ENCODE measurements around the gene ARHGAP42.
"Not testable (repeated sequence)": the region's sequence is repeated elsewhere in the genome, so short reads cannot be mapped to it uniquely, and the experiment has no call there.

ARHGAP42 gene

DNA sequence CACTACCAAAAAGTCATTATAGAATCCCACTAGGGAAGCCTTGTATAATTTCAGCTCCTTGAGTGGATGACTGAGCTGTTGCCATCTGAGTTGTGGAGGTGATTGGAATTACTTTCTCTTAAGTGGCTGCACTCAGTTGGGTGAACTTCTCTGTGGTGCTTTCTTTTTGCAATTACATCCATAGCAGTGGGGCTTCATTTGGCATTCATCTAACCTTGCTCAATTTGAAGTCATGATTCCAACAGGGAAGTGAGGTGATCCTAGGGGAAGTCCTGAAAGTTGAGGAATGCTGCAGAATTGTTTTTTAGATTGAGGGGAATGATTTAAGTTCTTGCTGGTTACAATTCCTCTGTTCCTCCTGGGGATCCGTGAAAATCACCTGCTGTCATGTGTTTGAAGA, 39.6 kb downstream of the ARHGAP42 start:
- DNase-seq (ENCODE audit: low spot score) = no peak

DNA sequence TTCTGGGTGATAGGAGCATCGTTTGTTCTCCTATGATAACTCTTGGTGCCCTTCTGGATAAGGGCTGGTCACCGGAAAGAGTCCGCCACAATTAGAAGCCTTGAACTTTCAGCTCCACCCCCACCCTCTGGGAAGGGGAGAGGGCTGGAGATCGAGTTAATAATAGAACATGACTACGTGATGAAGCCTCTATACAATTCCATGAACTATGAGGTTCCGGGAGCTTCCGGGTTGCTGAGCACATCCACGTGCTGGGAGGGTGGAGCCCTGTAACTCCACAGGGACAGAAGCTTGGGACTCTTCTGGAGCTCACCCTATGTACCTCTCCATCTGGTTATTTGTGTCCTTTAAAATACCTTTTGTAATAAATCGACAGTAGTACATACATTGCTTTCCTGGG, 40.3 kb downstream of the ARHGAP42 start:
- DNase-seq (ENCODE audit: low spot score) = no peak

GRCh38 chr11:100730266-100730665, 43.2 kb downstream of the ARHGAP42 start:
- no peak for DNase-seq (ENCODE audit: low spot score)

DNA sequence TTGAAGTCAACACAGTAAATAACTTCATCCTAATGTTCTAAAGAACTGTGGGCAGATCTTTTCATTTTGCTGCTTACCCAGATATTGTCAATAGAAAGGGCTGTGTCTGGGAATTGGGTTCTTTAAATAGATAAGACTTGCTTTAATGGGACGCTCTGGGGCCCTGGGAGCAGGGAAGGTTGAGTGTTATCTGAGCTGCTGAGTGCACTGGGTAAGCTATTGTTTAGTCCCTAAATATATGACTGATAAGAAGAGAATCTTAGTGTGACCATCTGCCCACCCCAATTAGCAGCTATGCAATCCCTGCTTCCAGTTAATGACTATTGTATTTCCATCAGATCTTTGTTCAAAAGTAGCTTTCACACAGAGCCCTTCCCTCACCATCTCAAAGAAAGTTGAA, 44.4 kb downstream of the ARHGAP42 start:
- DNase-seq (ENCODE audit: low spot score) = no peak

GRCh38 chr11:100732949-100733348, 45.9 kb downstream of the ARHGAP42 start:
- DNase-seq (ENCODE audit: low spot score) = no peak

DNA sequence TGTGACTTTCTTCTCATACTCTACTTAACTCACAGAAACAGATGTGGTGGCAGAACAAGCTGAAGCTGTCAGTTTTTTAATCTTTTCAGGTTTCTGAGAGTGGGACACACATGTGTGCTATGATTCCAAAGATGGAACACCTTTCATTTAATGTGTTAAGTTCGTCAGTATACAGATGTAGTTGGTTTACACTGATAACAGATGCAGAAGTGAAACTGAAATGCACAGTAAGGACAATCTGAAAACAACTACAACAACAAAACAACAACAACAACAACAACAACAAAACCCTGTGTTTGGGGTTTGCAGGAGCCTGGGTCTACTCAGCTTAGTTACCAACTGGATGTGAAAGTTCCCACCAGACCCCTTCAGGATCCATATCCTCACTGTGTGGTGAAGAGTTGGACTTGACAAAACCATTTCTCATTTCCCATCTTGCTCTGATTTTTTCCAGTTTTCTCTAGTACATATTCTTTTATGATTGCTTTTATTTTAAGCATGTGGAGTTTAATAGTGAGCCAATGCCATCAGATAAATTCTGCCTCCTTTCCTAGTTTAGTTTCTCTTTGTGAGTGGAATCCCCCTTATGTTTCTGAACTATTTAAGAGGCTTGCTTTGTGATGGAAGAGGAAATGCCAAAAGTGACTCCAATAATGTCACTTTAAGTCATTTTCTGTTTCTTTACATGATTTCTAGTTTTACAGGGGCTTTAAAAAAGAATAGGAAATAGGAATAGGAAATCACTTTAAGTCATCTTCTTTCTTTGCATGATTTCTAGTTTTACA, 47.8 kb downstream of the ARHGAP42 start:
- no peak for DNase-seq (ENCODE audit: low spot score)

- DNase-seq (ENCODE audit: low spot score) = no peak
Observed at GRCh38 chr11:100735949-100736675, 49.0 kb downstream of the ARHGAP42 start.

- no peak for DNase-seq (ENCODE audit: low spot score)
Observed at GRCh38 chr11:100738701-100739270, 51.7 kb downstream of the ARHGAP42 start.

- DNase-seq (ENCODE audit: low spot score) = no peak
Observed at GRCh38 chr11:100739666-100740065, 52.6 kb downstream of the ARHGAP42 start.

DNA sequence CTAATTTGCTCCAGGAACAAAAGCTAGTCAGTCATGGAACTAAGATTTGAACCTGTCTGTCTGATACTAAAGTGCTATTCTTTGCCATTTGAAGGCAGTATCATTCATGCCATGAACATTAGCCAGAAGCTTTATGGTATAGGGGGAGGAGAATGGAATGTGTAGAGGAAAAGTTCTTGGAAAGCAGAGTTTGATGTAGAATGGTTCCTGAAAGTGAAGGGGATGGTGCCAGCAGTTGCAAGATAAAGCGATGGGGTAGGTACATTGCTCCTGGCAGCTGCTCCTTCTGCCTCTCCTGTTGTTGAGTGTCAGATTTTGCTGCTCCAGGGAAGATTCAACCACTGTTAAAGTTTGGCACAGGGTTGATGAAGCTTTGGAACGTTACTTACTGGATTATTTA, 53.4 kb downstream of the ARHGAP42 start:
- no peak for DNase-seq (ENCODE audit: low spot score)

GRCh38 chr11:100741866-100742625, 55.0 kb downstream of the ARHGAP42 start:
- no peak for DNase-seq (ENCODE audit: low spot score)

- DNase-seq (ENCODE audit: low spot score) = no peak
Observed at GRCh38 chr11:100746448-100746847, 59.4 kb downstream of the ARHGAP42 start.

- DNase-seq (ENCODE audit: low spot score) = no peak
Observed at GRCh38 chr11:100748153-100748552, 61.1 kb downstream of the ARHGAP42 start.

DNA sequence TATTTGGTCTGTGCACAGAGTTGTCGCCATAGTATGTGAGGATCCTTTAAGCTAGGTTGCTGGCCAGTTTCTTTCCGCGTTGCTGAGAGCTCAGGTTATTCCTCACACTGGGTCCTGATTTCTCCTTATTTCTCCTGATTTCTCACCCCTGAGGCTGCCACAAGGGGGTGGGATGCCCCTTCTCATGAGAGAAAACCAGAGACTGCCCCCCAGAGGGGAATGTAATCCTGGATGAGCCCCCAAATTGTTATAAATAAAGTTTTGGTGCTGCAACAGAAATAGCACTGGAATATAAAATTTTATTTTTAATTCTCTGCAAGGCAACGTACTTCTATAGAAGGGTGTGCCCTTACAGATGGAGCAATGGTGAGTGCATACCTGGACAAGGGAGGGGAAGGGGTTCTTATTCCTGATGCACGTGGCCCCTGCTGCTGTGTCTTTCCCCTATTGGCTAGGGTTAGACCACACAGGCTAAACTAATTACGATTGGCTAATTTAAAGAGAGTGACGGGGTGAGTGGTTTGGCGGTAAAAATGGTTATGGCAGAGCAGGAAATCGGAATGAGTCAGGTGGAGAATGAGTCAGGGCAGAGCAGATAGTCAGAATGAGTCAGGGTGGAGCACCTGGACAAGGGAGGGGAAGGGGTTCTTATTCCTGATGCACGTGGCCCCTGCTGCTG, 62.9 kb downstream of the ARHGAP42 start:
- DNase-seq (ENCODE audit: low spot score) = not testable (repeated sequence)

DNA sequence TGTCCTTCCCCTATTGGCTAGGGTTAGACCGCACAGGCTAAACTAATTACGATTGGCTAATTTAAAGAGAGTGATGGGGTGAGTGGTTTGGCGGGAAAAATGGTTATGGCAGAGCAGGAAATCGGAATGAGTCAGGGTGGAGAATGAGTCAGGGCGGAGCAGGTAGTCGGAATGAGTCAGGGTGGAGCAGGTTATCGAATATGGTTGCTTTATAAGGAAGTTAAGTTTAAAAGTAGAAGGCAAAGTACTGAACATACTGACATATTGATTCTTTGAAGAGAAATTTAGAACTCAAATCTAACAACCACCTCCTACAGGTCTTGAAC, 63.4 kb downstream of the ARHGAP42 start:
- DNase-seq (ENCODE audit: low spot score) = not testable (repeated sequence)

DNA sequence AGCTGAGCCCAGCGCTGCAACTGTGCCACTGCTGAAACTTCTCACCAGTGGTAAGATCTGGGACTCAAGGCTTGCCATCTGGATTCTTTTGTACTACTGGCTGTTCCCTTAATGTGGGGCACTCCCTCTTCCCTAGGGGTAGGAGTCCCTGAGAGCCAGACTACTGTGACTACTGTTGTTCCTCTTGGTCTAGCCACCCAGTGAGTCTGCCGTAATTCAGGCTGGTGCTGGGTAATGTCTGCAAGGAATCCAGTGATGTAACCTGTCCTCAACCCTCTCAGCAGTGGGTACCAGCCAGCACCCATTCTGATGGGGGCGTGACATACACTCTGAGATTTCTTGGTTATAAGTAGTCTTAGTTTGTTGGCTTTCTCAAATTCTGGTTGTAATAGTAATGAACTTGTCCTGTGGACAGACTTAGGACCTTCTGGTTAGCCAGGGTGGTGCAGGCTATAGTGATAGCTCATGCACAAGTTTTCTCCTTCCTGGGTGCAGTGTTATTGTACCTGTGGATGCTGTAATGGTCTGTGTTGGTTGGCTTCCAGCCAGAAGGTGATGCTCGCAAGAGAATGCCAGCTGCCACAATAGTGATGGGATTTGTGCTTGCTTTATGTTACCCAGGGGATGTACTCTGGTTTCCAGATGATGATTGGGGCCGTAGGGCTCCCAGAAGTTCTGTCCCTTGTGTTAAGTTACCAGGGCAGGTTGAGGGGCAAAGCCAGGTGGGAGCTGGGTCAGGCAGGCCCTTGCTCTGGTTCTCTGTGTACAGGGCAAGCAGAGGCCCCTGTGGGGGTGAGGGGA, 65.5 kb downstream of the ARHGAP42 start:
- DNase-seq (ENCODE audit: low spot score) = no peak

- DNase-seq (ENCODE audit: low spot score) = no peak
Observed at GRCh38 chr11:100753172-100753543, 66.1 kb downstream of the ARHGAP42 start.

- DNase-seq (ENCODE audit: low spot score) = no peak
Observed at GRCh38 chr11:100753571-100753970, 66.5 kb downstream of the ARHGAP42 start.

DNA sequence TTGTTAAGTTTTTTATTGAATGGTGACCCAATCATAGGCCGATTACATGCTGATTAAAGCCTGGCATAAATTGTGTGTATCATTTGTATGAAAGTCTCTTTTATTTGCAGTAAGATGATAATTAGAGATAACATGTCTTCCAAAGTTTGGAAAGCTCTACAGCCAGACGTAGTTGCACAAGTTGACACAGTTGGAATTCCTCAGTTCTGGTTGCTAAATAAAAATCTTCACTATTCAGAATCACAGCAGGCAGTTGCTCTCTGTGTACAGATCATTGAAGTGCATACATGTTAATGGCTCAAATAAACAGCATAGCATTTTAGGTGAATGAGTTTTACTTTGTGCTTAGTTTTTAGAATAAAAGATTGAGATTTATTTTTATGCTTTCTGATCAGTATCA, 69.5 kb downstream of the ARHGAP42 start:
- DNase-seq (ENCODE audit: low spot score) = no peak

GRCh38 chr11:100757646-100758045, 70.6 kb downstream of the ARHGAP42 start:
- DNase-seq (ENCODE audit: low spot score) = peak; percentile 42

GRCh38 chr11:100759106-100759505, 72.0 kb downstream of the ARHGAP42 start:
- DNase-seq (ENCODE audit: low spot score) = no peak
